ENCODE measurements around the gene SLC37A3.

Gene SLC37A3

DNA sequence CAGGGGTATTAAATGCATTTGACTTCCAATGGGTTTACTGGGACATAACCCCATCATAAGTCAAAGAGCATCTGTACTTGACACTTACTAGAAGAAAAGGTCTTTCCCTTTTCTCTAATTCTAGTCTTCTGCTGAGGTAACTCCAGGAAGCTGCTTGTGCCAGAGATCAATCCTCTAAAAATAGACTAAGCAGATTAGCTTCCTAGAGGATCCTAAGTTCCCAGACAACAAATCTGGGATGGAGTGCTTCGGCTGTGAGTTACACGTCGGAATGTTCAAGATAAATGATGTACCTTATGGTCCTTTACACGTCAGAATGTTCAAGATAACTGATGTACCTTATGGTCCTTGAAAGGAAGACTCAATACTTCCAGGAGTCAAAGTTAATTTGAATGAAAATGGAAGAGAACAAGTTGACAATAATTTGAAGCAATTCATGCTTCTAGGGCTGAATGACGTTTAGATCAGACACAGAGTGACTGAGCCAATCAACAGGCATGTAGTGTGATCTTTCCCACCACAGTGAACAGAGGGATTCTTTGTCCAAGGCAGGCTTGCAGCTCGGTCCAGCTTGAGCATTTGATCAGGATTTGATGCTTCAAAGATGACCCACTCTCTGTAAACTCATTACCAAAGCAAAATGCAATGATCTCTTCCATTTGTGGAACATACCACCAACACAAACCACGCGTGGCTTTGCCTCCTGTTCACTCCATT, 63.8 kb downstream of the SLC37A3 start:
- Mint-ChIP-seq H3K27ac (no peak overlapping the region), H3K4me1 (peaks cover 26% of the 10 kb centered on the region)

DNA sequence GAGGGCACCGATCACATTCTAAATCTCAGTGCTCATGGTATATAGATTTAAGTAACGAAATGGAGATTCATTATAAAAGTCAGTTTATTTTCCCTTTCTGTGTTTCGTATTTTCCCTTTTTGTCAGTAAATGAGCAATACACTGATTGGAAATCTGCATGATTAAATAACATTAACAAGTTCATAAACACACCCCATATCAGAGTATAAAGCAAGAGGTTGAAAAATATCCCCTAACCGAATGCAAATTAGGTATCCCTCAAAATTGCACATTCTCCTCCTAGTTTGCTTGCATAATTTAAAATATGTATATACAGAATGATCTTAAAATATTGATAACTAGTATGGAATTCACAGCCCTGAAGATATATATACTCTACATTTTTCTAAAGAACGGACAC, 64.6 kb downstream of the SLC37A3 start:
- no peak overlapping the region for H3K27ac Mint-ChIP-seq
- peaks cover 26% of the 10 kb centered on the region for H3K4me1 Mint-ChIP-seq
- DNase-seq, result no peak
- H3K9me3 Mint-ChIP-seq, result no peaks in the 10 kb centered on the region
- peaks cover 53% of the 10 kb centered on the region for H3K36me3 Mint-ChIP-seq (ENCODE audit: low read depth)
- H3K27me3 Mint-ChIP-seq (ENCODE audit: low read depth, poor library complexity), result peaks cover 3% of the 10 kb centered on the region
- no peak overlapping the region for H3K4me3 Mint-ChIP-seq
- TF ChIP-seq, protein P1, sequence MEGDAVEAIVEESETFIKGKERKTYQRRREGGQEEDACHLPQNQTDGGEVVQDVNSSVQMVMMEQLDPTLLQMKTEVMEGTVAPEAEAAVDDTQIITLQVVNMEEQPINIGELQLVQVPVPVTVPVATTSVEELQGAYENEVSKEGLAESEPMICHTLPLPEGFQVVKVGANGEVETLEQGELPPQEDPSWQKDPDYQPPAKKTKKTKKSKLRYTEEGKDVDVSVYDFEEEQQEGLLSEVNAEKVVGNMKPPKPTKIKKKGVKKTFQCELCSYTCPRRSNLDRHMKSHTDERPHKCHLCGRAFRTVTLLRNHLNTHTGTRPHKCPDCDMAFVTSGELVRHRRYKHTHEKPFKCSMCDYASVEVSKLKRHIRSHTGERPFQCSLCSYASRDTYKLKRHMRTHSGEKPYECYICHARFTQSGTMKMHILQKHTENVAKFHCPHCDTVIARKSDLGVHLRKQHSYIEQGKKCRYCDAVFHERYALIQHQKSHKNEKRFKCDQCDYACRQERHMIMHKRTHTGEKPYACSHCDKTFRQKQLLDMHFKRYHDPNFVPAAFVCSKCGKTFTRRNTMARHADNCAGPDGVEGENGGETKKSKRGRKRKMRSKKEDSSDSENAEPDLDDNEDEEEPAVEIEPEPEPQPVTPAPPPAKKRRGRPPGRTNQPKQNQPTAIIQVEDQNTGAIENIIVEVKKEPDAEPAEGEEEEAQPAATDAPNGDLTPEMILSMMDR (IDR thresholded peaks at IDR 0.05), result no peak

More for the DNA sequence above, 63.8 kb downstream of the SLC37A3 start:
- Mint-ChIP-seq H3K9me3 (no peaks in the 10 kb centered on the region), H3K27me3 (ENCODE audit: low read depth, poor library complexity) (peaks cover 3% of the 10 kb centered on the region), H3K36me3 (ENCODE audit: low read depth) (peaks cover 61% of the 10 kb centered on the region), H3K4me3 (no peak overlapping the region)
- TF ChIP-seq, protein P1 (IDR thresholded peaks at IDR 0.05), result no peak
- no peak for DNase-seq

- TF ChIP-seq, protein P1 (IDR thresholded peaks at IDR 0.05), result no peak
- no peak for DNase-seq
- H3K36me3 Mint-ChIP-seq (ENCODE audit: low read depth), result peaks cover 50% of the 10 kb centered on the region
- no peaks in the 10 kb centered on the region for H3K9me3 Mint-ChIP-seq
- no peak overlapping the region for H3K4me3 Mint-ChIP-seq
- H3K4me1 Mint-ChIP-seq, result peaks cover 26% of the 10 kb centered on the region
- peaks cover 3% of the 10 kb centered on the region for H3K27me3 Mint-ChIP-seq (ENCODE audit: low read depth, poor library complexity)
- H3K27ac Mint-ChIP-seq, result peak overlapping the region; percentile 27
Measured at GRCh38 chr7:140333223-140333622, 65.1 kb downstream of the SLC37A3 start.

GRCh38 chr7:140330595-140330994, 67.7 kb downstream of the SLC37A3 start:
- Mint-ChIP-seq H3K36me3 (ENCODE audit: low read depth) (peaks cover 38% of the 10 kb centered on the region), H3K4me1 (peaks cover 37% of the 10 kb centered on the region), H3K9me3 (no peaks in the 10 kb centered on the region), H3K4me3 (no peak overlapping the region), H3K27me3 (ENCODE audit: low read depth, poor library complexity) (no peaks in the 10 kb centered on the region), H3K27ac (no peak overlapping the region)
- no peak for DNase-seq
- TF ChIP-seq, protein P1 (IDR thresholded peaks at IDR 0.05), result no peak

DNA sequence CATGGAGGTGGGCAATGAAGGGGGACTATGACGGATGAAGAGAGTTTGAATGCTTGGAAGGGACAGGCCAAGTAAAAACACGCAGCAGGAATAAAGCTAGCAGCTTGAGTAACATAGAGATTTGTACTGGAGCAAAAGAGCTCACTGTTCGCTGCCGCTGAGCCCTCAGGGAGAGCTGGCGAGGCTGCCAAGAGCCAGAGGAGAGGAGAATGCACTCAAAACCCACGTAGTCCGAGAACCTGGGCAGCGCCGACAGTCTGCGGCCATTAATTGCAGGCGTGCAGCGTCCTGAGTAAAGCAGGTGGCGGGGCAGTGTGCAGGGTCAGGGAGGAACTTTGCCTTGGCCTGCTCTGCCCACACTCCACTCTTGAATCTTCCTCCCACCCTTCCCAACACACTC, 68.2 kb downstream of the SLC37A3 start:
- Mint-ChIP-seq H3K9me3 (no peaks in the 10 kb centered on the region), H3K27me3 (ENCODE audit: low read depth, poor library complexity) (no peaks in the 10 kb centered on the region), H3K27ac (peak overlapping the region; percentile 91), H3K4me1 (peaks cover 37% of the 10 kb centered on the region), H3K36me3 (ENCODE audit: low read depth) (peaks cover 34% of the 10 kb centered on the region), H3K4me3 (no peak overlapping the region)
- DNase-seq, result no peak
- TF ChIP-seq, protein P1 (IDR thresholded peaks at IDR 0.05), result no peak

GRCh38 chr7:140327261-140327661, 71.1 kb downstream of the SLC37A3 start:
- TF ChIP-seq, protein P1 (IDR thresholded peaks at IDR 0.05), result no peak
- no peak for DNase-seq
- peaks cover 27% of the 10 kb centered on the region for H3K4me1 Mint-ChIP-seq
- no peak overlapping the region for H3K4me3 Mint-ChIP-seq
- H3K27me3 Mint-ChIP-seq (ENCODE audit: low read depth, poor library complexity), result no peaks in the 10 kb centered on the region
- peak overlapping the region; percentile 7 for H3K27ac Mint-ChIP-seq
- peaks cover 12% of the 10 kb centered on the region for H3K36me3 Mint-ChIP-seq (ENCODE audit: low read depth)
- H3K9me3 Mint-ChIP-seq, result no peaks in the 10 kb centered on the region

Data from nephron progenitor cell (in vitro differentiated cells).